A549 (cell line): ENCODE results near the gene TBCCD1.

Experiments
- BHLHE40 ChIP-seq: IDR thresholded peaks from 2 replicates; pipeline ENCODE4 v1.6.1; 2012; ENCODE audit warnings: low read depth, low read length, inconsistent platforms
- CHD2 ChIP-seq: fragments of 150-350 bp; IDR thresholded peaks from 2 replicates; pipeline ENCODE4 v1.6.1; 2014; ENCODE audit warnings: low read length; ENCODE audit not compliant: partially characterized antibody
- CTCF ChIP-seq: fragments of >200 bp; sonication (Bioruptor Twin); formaldehyde crosslinking; IDR thresholded peaks from 3 replicates; pipeline ENCODE4 v1.5.1; 2016
- EP300 ChIP-seq, 2 experiments: fragments of >200 bp; sonication (Bioruptor Twin); formaldehyde crosslinking; IDR thresholded peaks; 2 replicates in 1 of 2; 3 replicates in 1 of 2; pipeline ENCODE4 v1.6.1; 2016 to 2017
- HDAC2 ChIP-seq: fragments of 200-600 bp; sonication (generic); IDR thresholded peaks from 2 replicates; pipeline ENCODE4 v1.6.1; 2016
- HMGXB4 ChIP-seq: fragments of 250-450 bp; sonication (Bioruptor Pico); IDR thresholded peaks from 2 replicates; pipeline ENCODE4 v1.5.0; 2021; ENCODE audit warnings: mild to moderate bottlenecking, moderate library complexity, borderline replicate concordance
- KDM1A ChIP-seq: fragments of 200-600 bp; sonication (generic); IDR thresholded peaks from 2 replicates; pipeline ENCODE4 v1.6.1; 2016; ENCODE audit warnings: low read depth, mild to moderate bottlenecking
- MAFK ChIP-seq: fragments of 450-650 bp; IDR thresholded peaks from 2 replicates; pipeline ENCODE4 v1.6.1; 2014; ENCODE audit not compliant: partially characterized antibody
- MAX ChIP-seq: IDR thresholded peaks from 2 replicates; pipeline ENCODE4 v1.6.1; 2012
- NFE2L2 ChIP-seq: fragments of 150-350 bp; conservative IDR thresholded peaks from 2 replicates; pipeline ENCODE4 v1.6.1; 2014; ENCODE audit warnings: low read length
- POLR2A ChIP-seq: IDR thresholded peaks from 2 replicates; pipeline ENCODE4 v1.6.1; 2012; ENCODE audit warnings: mild to moderate bottlenecking, low read length
- REST ChIP-seq: fragments of 200-600 bp; sonication (generic); IDR thresholded peaks from 2 replicates; pipeline ENCODE4 v1.6.1; 2016; ENCODE audit warnings: antibody characterized with exemption, mild to moderate bottlenecking, moderate library complexity
- RFX5 ChIP-seq: fragments of 450-650 bp; IDR thresholded peaks from 2 replicates; pipeline ENCODE4 v1.7.1; 2014; ENCODE audit warnings: antibody characterized with exemption, mild to moderate bottlenecking, moderate library complexity
- RNF2 ChIP-seq: fragments of 200-600 bp; sonication (generic); IDR thresholded peaks from 2 replicates; pipeline ENCODE4 v1.6.1; 2016; ENCODE audit warnings: low read depth, mild to moderate bottlenecking, antibody characterized with exemption, moderate library complexity, borderline replicate concordance

- TF ChIP-seq EP300 (IDR thresholded peaks at IDR 0.05) (no peak), MAFK (peak; percentile 16), HMGXB4 (CRISPR knock-in tag) (no peak), REST (no peak), MAX (no peak), CTCF (no peak), KDM1A (no peak), CHD2 (no peak), HDAC2 (no peak), RFX5 (no peak), POLR2A (no peak), NFE2L2 (no peak), RNF2 (no peak), BHLHE40 (no peak)
Measured at GRCh38 chr3:186592682-186593081, 25.5 kb upstream of the TBCCD1 start.
